ENCODE data around the gene FRAS1.

FRAS1 gene

DNA sequence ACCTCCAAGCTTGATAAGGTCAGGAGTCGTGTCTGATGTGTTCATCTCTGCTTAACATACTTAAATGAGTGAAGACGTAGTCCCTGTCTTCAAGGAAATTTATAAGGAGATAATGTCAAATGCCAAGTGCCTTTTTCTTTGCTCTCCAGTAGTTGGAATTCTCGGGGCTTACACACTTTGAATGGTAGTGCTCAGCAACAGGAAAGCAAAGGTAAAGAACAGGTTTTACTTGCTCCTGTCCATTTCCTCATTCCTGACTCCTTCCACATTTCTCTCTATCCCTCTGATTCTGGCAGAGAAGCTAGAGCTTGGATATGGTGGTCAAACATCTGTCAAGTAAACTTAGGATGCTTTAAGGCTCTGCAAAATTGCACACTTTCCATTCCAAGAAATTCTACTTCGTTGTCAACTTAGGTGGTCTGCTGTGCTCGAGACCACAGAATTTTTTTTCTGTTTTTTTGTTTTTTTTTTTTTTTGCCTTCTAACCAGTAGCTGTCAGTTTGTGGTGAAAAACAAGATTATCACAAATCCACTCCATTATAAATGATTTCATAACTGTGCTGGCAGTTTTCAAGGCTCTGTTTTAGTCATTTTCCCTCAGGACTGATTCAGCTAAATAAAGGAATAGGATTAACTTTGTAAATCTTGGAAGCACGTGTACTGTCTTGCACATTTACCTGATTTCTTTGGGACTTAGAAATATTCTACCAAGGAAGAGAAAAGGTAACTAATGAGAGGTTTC is 313.7 kb downstream of the FRAS1 start:
- TF ChIP-seq, protein P1, sequence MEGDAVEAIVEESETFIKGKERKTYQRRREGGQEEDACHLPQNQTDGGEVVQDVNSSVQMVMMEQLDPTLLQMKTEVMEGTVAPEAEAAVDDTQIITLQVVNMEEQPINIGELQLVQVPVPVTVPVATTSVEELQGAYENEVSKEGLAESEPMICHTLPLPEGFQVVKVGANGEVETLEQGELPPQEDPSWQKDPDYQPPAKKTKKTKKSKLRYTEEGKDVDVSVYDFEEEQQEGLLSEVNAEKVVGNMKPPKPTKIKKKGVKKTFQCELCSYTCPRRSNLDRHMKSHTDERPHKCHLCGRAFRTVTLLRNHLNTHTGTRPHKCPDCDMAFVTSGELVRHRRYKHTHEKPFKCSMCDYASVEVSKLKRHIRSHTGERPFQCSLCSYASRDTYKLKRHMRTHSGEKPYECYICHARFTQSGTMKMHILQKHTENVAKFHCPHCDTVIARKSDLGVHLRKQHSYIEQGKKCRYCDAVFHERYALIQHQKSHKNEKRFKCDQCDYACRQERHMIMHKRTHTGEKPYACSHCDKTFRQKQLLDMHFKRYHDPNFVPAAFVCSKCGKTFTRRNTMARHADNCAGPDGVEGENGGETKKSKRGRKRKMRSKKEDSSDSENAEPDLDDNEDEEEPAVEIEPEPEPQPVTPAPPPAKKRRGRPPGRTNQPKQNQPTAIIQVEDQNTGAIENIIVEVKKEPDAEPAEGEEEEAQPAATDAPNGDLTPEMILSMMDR (IDR thresholded peaks at IDR 0.05; ENCODE audit: low read depth, low read length, missing control alignments) = no peak
- H3K4me3 ChIP-seq (replicated peaks; ENCODE audit: low read depth, low read length) = no peak overlapping the region
- no peak for DNase-seq (ENCODE audit: extremely low read depth, low read depth)

DNA sequence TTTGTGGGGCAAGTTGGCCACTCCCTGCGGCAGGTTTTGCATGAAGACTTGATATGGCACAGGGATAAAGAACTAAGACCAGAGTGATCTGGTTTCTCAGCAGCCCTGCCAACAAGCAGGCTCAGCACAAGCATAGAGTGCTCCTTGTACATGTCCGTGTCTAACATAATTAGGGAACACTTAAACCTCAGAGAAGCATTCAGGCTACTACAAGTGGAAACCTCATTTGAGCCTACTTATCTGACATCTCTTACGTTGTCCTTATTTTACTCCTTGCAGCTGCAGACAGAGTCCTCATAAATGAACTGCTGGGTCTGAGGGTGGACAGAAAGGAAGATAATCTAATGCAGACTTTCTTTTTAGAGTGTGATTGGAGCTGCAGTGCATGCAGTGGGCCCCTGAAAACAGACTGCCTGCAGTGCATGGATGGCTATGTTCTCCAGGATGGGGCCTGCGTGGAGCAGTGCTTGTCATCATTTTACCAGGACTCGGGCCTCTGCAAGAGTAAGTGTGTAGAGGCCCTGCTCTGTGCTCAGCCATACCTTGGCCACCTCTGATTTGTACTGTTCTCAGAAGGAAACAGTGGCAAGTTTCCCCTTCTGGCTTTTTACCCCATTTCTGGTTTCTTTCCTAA is 315.3 kb downstream of the FRAS1 start:
- no peak overlapping the region for H3K4me3 ChIP-seq (replicated peaks; ENCODE audit: low read depth, low read length)
- no peak for DNase-seq (ENCODE audit: extremely low read depth, low read depth)
- TF ChIP-seq, protein P1 (IDR thresholded peaks at IDR 0.05; ENCODE audit: low read depth, low read length, missing control alignments) = no peak

DNA sequence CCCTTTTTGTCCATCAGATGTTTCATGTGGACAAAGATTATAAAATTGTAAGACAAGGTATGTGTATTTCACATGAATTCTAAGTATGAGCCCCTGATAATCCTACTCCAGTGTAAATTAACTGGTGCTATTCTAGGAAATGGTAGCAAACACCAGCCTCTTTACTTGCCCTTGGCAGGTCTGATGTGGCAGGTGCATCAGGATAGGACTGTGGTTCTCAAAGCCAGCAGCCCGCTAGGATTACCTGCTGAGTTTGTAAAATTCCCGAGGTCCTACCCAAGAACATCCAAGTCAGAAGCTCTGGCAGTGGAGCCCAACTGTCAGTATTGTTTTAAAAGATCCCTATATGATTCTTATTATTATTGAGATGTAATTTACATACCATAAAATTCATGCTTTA is 320.4 kb downstream of the FRAS1 start:
- no peak overlapping the region for H3K4me3 ChIP-seq (replicated peaks; ENCODE audit: low read depth, low read length)
- no peak for DNase-seq (ENCODE audit: extremely low read depth, low read depth)
- TF ChIP-seq, protein P1 (IDR thresholded peaks at IDR 0.05; ENCODE audit: low read depth, low read length, missing control alignments) = no peak

DNA sequence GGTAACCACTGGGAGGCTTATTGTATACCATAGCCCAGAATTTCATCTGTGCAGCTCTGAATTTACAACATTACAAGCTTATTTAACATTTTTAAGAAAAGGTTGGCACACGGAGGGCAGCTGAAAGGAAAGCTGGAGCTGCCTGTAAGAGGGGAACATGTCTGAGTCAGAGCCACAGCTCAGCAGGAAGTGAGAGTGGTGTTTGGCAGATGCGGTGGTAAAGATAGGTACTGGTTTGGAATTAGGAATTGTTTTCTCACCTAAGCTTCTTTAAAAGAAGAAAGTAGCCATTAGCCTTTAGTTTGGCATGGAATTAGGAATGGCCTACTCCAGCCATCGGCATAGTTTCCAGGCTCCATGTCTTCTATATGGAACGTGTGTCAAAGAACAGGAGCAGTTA is 321.9 kb downstream of the FRAS1 start:
- H3K4me3 ChIP-seq (replicated peaks; ENCODE audit: low read depth, low read length) = no peak overlapping the region
- no peak for DNase-seq (ENCODE audit: extremely low read depth, low read depth)
- TF ChIP-seq, protein P1 (IDR thresholded peaks at IDR 0.05; ENCODE audit: low read depth, low read length, missing control alignments) = no peak

DNA sequence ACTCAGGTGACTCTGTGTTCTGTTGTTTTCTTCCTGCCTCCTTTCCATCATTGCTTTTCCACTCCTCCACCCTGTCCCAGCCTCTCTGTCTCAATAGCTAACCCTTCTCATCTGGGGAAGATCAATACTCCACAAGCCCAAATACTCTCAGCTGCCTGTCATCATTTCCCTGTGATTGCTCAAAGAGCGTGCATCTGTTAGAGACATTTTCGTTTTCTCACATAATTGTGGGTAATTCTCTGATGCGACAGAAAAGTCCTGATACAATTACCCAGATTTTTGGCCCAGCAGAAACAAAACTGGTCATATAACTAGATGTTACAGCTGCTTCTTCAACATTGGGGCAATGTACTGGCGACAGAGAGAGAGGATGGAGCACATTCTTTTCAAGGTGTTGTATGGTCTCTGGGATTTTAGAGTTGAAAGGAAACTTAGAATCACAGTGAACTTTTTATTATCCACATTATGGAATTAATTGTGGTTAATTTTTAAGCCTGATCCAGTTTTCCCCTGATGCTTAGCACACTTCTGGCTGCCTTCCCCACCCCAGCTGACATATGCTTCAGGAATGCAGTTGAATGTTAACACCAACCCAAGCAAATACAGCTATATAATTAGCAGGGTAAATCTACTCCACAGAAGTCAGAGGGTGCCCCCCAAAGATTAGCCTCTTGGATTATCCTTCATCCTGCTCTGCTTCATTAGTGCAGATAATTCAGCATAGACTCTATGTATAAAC is 323.0 kb downstream of the FRAS1 start:
- DNase-seq (ENCODE audit: extremely low read depth, low read depth) = peak; percentile 12
- no peak overlapping the region for H3K4me3 ChIP-seq (replicated peaks; ENCODE audit: low read depth, low read length)
- TF ChIP-seq, protein P1 (IDR thresholded peaks at IDR 0.05; ENCODE audit: low read depth, low read length, missing control alignments) = no peak

DNA sequence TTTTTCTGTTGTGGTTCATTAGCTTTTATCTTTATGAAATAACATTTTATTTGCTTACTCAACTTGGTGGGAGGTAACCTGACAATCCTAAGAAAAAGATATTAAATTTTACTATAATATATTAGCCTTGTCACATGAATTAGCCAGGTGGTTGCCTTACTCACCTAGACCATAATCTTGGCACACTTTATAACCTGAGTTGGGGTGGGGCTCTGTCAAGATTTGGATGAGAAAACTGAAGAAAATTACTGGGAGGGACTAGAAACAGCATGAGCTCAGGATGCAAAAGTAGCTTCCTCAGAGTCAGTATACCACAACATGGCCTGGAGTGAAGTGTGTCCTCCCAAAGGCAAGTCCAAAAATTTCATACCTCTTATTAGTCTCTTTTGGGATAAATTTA is 329.6 kb downstream of the FRAS1 start:
- H3K4me3 ChIP-seq (replicated peaks; ENCODE audit: low read depth, low read length) = no peak overlapping the region
- DNase-seq (ENCODE audit: extremely low read depth, low read depth) = no peak
- TF ChIP-seq, protein P1 (IDR thresholded peaks at IDR 0.05; ENCODE audit: low read depth, low read length, missing control alignments) = no peak

All from HFF-Myc (cell line).